Peyer's patch (tissue), 4 donors: Measurements from ENCODE around the gene ZFX. TPM values are rescaled to one million over a fixed set of nuclear protein-coding genes. Genes with fewer than 3 reads are reported as not detected.

Experiments
- DNase-seq, 3 donors: peaks; one replicate each; pipeline ENCODE4 v3.0.0-alpha.2; 2017 to 2019
- H3K27ac ChIP-seq, 4 donors: fragments of 200-600 bp; sonication (generic); one replicate each; pipeline ENCODE4 v1.5.1; 2016 to 2019
- H3K27me3 ChIP-seq, 2 donors: fragments of 200-600 bp; sonication (generic); one replicate each; pipeline ENCODE4 v1.5.1; 2019
- H3K36me3 ChIP-seq, 3 donors: fragments of 200-600 bp; sonication (generic); one replicate each; pipeline ENCODE4 v1.5.1; 2016 to 2019
- H3K4me1 ChIP-seq, 4 donors: fragments of 200-600 bp; sonication (generic); one replicate each; pipeline ENCODE4 v1.5.1; 2016 to 2019
- H3K4me3 ChIP-seq, 4 donors: fragments of 200-600 bp; sonication (generic); 1 replicate in 3 of 4; 2 replicates in 1 of 4; pipeline ENCODE4 v1.5.1; 2016 to 2019; ENCODE audit warnings: mild to moderate bottlenecking in 1 of 4
- H3K9me3 ChIP-seq, 4 donors: fragments of 200-600 bp; sonication (generic); one replicate each; pipeline ENCODE4 v1.5.1; 2016 to 2019; ENCODE audit warnings: mild to moderate bottlenecking in 1 of 4
- POLR2A ChIP-seq, 2 donors: fragments of 450-650 bp; IDR thresholded peaks; one replicate each; pipeline ENCODE4 v1.5.1; 2017; ENCODE audit warnings: antibody characterized with exemption in 2 of 2, mild to moderate bottlenecking in 2 of 2, moderate library complexity in 2 of 2
- total RNA-seq, 4 donors: library from RNA; depleted of rRNA; stranded (reverse); fragments of >200 nt; gene quantifications; one replicate each; pipeline ENCODE4 v1.1.0, GENCODE V29; 2016
- TF ChIP-seq, protein P1 (sequence below), 6 experiments: fragments of 450-650 bp in 4 of 6; fragments of 200-600 bp in 2 of 6; sonication (generic) in 1 of 6; IDR thresholded peaks; one replicate each; pipeline ENCODE4 v1.5.1; 2017 to 2019; ENCODE audit warnings: antibody characterized with exemption in 6 of 6, mild to moderate bottlenecking in 3 of 6, moderate library complexity in 1 of 6

ZFX gene
- total RNA-seq, 4 donors from 2014 or later: 20.4 to 92.4 (median 43.4) TPM

DNA sequence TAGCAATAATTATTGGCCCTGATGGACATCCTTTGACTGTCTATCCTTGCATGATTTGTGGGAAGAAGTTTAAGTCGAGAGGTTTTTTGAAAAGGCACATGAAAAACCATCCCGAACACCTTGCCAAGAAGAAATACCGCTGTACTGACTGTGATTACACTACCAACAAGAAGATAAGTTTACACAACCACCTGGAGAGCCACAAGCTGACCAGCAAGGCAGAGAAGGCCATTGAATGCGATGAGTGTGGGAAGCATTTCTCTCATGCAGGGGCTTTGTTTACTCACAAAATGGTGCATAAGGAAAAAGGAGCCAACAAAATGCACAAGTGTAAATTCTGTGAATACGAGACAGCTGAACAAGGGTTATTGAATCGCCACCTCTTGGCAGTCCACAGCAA lies 60.7 kb downstream of the ZFX start:
- TF ChIP-seq POLR2A (IDR thresholded peaks at IDR 0.05): no peak
- TF ChIP-seq, protein P1, sequence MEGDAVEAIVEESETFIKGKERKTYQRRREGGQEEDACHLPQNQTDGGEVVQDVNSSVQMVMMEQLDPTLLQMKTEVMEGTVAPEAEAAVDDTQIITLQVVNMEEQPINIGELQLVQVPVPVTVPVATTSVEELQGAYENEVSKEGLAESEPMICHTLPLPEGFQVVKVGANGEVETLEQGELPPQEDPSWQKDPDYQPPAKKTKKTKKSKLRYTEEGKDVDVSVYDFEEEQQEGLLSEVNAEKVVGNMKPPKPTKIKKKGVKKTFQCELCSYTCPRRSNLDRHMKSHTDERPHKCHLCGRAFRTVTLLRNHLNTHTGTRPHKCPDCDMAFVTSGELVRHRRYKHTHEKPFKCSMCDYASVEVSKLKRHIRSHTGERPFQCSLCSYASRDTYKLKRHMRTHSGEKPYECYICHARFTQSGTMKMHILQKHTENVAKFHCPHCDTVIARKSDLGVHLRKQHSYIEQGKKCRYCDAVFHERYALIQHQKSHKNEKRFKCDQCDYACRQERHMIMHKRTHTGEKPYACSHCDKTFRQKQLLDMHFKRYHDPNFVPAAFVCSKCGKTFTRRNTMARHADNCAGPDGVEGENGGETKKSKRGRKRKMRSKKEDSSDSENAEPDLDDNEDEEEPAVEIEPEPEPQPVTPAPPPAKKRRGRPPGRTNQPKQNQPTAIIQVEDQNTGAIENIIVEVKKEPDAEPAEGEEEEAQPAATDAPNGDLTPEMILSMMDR (IDR thresholded peaks at IDR 0.05): no peak
- Histone ChIP-seq H3K27me3 (no peaks in the 10 kb centered on the region), H3K36me3 (peaks cover 0 to 41% (median 0%) of the 10 kb centered on the region in 3 donors), H3K4me1 (no peaks in the 10 kb centered on the region), H3K27ac (no peak overlapping the region), H3K9me3 (no peaks in the 10 kb centered on the region), H3K4me3 (no peak overlapping the region)
- DNase-seq: no peak

DNA sequence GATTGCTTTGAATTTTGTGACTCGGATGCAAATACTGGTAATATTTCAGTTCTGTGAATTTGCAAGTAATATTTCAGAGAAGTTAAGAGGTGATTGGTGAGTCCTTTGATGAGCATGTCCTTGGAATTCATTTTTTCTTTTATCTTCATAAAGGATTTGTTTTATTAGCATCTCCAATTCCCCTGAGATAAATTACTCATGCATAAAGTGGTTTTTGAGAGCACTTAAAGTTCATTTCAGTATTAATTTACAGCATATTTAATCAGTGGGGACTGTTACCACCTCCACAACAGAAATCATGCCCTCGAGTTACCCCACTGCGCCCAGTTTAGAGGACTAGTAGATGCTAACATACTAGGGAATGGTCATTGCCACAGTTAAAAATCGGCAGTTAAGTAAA lies 65.0 kb downstream of the ZFX start:
- peaks cover 0 to 25% (median 0%) of the 10 kb centered on the region in 3 donors for H3K36me3 ChIP-seq
- DNase-seq: no peak
- H3K4me1 ChIP-seq: no peaks in the 10 kb centered on the region
- TF ChIP-seq POLR2A (IDR thresholded peaks at IDR 0.05): no peak
- TF ChIP-seq, protein P1 (IDR thresholded peaks at IDR 0.05): no peak
- no peaks in the 10 kb centered on the region for H3K27me3 ChIP-seq
- H3K27ac ChIP-seq: no peak overlapping the region
- H3K4me3 ChIP-seq: no peak overlapping the region
- no peaks in the 10 kb centered on the region for H3K9me3 ChIP-seq

DNA sequence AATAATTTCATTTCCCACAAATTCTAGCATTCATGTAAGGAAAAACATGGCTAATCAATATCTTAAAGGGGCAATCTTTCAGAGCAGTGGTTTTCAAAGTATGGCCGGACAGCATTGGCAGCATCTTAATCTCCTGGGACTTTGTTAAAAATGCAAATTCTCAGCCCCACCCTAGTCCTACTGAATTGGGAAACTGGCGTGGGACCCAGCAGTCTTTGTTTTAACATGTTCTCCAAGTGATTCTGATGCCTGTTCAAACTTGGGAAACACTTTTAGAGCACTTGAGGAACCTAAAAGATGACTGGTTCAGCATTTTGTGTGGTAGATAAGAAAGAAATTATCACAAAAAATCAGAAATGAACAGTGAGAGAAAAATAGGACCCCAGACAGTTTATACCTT lies 65.7 kb downstream of the ZFX start:
- Histone ChIP-seq H3K9me3 (no peaks in the 10 kb centered on the region), H3K4me1 (no peaks in the 10 kb centered on the region), H3K36me3 (peaks cover 0 to 20% (median 0%) of the 10 kb centered on the region in 3 donors), H3K27ac (no peak overlapping the region), H3K4me3 (no peak overlapping the region), H3K27me3 (no peaks in the 10 kb centered on the region)
- DNase-seq: no peak
- no peak for TF ChIP-seq POLR2A (IDR thresholded peaks at IDR 0.05)
- TF ChIP-seq, protein P1 (IDR thresholded peaks at IDR 0.05): no peak

DNA sequence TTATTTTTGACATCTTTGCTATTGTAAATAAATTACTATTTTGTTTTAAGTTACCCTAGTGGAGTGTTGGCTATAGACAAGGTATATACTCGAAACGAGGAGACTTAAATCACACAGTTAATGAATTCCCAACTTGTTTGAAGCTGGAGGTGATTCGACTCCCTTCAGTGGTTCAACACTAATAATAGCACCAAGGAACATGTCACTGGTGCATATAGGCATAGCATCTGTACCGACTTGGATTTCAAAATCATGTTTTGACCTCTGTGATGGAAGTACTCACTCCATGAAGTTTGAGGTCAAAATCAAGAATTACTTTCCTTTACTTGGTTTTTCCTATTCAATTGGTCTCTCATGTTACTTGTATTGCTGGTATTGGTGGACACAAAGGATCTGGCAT lies 66.5 kb downstream of the ZFX start:
- no peak for DNase-seq
- Histone ChIP-seq H3K4me1 (no peaks in the 10 kb centered on the region), H3K4me3 (no peak overlapping the region), H3K27ac (no peak overlapping the region), H3K9me3 (no peaks in the 10 kb centered on the region), H3K27me3 (no peaks in the 10 kb centered on the region), H3K36me3 (peaks cover 0 to 12% (median 0%) of the 10 kb centered on the region in 3 donors)
- no peak for TF ChIP-seq POLR2A (IDR thresholded peaks at IDR 0.05)
- TF ChIP-seq, protein P1 (IDR thresholded peaks at IDR 0.05): no peak

DNA sequence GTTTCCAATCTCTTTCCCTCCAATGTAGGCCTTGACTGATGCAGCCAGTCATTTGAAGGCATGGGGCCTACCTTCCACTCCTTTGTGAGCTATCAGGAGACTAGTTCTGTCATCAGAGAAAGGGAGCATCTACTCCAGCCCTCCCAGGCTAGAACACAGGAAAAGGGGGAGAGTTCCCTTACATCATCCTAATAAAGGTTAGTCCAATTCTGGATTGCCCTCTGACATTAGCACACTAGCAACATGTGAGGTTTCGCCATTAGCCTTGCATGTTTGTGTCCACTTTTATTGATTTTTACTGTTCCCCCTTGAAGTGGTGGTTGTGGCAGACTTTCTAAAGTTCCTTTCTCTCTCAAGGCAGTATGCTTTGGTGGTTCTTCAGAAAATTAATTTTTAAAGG lies 67.3 kb downstream of the ZFX start:
- Histone ChIP-seq H3K27me3 (no peaks in the 10 kb centered on the region), H3K4me1 (no peaks in the 10 kb centered on the region)

More for the DNA sequence above, 67.3 kb downstream of the ZFX start:
- no peak for DNase-seq
- Histone ChIP-seq H3K27ac (no peak overlapping the region), H3K9me3 (no peaks in the 10 kb centered on the region), H3K4me3 (no peak overlapping the region), H3K36me3 (peaks cover 0 to 4% (median 0%) of the 10 kb centered on the region in 3 donors)
- TF ChIP-seq, protein P1 (IDR thresholded peaks at IDR 0.05): no peak
- no peak for TF ChIP-seq POLR2A (IDR thresholded peaks at IDR 0.05)
